ENCODE measurements around the gene CHID1. TPM values are rescaled to one million over a fixed set of nuclear protein-coding genes. Genes with fewer than 3 reads are reported as not detected.

Gene CHID1
- total and polyA plus RNA-seq, 2 donors (not counting 1 experiment from before 2014, with no cell fraction given), result 31.0 to 68.1 TPM

- peaks cover 6% of the 10 kb centered on the region for H3K4me1 Mint-ChIP-seq
- no peak overlapping the region for H3K27ac Mint-ChIP-seq
- no peaks in the 10 kb centered on the region for H3K79me2 ChIP-seq (ENCODE audit: control insufficient read depth, insufficient read depth, low read length)
- no peak for TF ChIP-seq CTCF (IDR thresholded peaks at IDR 0.05)
- TF ChIP-seq EZH2 (IDR thresholded peaks at IDR 0.05; ENCODE audit: borderline replicate concordance, insufficient read depth, low read depth, low read length, poor library complexity, severe bottlenecking), result no peak
- 44% methylated on average over 90 of the region's 97 CpGs for WGBS (ENCODE audit: insufficient coverage)
- ATAC-seq (ENCODE audit: low read depth) (peak; percentile 7), DNase-seq (peak; percentile 40)
- H3K36me3 ChIP-seq (replicated peaks in 1 of 2; ENCODE audit: control extremely low read depth in 1 of 2, control insufficient read depth in 1 of 2, extremely low read depth in 1 of 2, insufficient read depth in 2 of 2, low read length in 1 of 2), result no peaks in the 10 kb centered on the region
- H3K4me3 Mint-ChIP-seq, result peak overlapping the region; percentile 70
- peaks cover 11 to 15% of the 10 kb centered on the region in 2 donors for H3K4me1 ChIP-seq (ENCODE audit: control insufficient read depth in 2 of 2, insufficient read depth in 2 of 2, low read length in 2 of 2)
- POLR2A ChIA-PET, result no interaction called here
- H3K27me3 ChIP-seq (replicated peaks in 1 of 4; ENCODE audit: control extremely low read depth in 1 of 4, control insufficient read depth in 3 of 4, insufficient read depth in 4 of 4, low read length in 3 of 4), result peaks cover 0 to 29% (median 6%) of the 10 kb centered on the region in 4 experiments
- H3K4me3 ChIP-seq (ENCODE audit: control extremely low read depth in 1 of 5, extremely low read depth in 1 of 5, insufficient read depth in 1 of 5, low read depth in 2 of 5, low read length in 4 of 5), result peak overlapping the region in 3 of 5 experiments; percentile 20 to 36 (median 35)
- H3K9me3 ChIP-seq (ENCODE audit: control extremely low read depth in 1 of 3, control insufficient read depth in 2 of 3, insufficient read depth in 1 of 3, low read length in 2 of 3), result no peaks in the 10 kb centered on the region
- H3K9ac ChIP-seq (ENCODE audit: low read length), result no peak overlapping the region
- H2AFZ ChIP-seq (ENCODE audit: insufficient read depth, low read depth, low read length, poor library complexity, severe bottlenecking), result peak overlapping the region; percentile 54
- intact Hi-C loops (cut with micrococcal nuclease), result no loop called here
- H3K4me2 ChIP-seq (replicated peaks; ENCODE audit: low read depth, low read length, poor library complexity, severe bottlenecking), result peak overlapping the region; percentile 96
- no peak overlapping the region for H3K27ac ChIP-seq (ENCODE audit: low read length in 2 of 2)
- peaks cover 8% of the 10 kb centered on the region for H4K20me1 ChIP-seq (ENCODE audit: control insufficient read depth, insufficient read depth, low read length, poor library complexity, severe bottlenecking)
- H3K27me3 Mint-ChIP-seq, result peaks cover 3% of the 10 kb centered on the region
- CTCF ChIA-PET, result interaction anchor here (3.1 kb wide), 1 partner anchor 200 kb away, joined by 26 read pairs; no protein-coding TSS in a partner anchor
- no peaks in the 10 kb centered on the region for H3K9me3 Mint-ChIP-seq (ENCODE audit: insufficient read depth)
These were observed 60.4 kb downstream of the CHID1 start for GRCh38 chr11:849951-850774.
